ENCODE measurements around the gene PDZD4.

- TF ChIP-seq CTCF (IDR thresholded peaks at IDR 0.05) (no peak), POLR2A (IDR thresholded peaks at IDR 0.05) (no peak)
Measured at GRCh38 chrX:153820601-153821000, 9.7 kb downstream of the PDZD4 start.

Data from lower leg skin (tissue), 3 donors.